Lower leg skin (tissue), 3 donors: ENCODE measurements around the gene ATP5ME.

Experiments
- CTCF ChIP-seq, 3 donors: fragments of 450-650 bp; IDR thresholded peaks; one replicate each; pipeline ENCODE4 v1.5.1; 2016; ENCODE audit warnings: antibody characterized with exemption in 3 of 3, mild to moderate bottlenecking in 3 of 3, moderate library complexity in 2 of 3
- POLR2A ChIP-seq, 2 donors: fragments of 450-650 bp; IDR thresholded peaks; one replicate each; pipeline ENCODE4 v1.6.1; 2016 to 2017; ENCODE audit warnings: antibody characterized with exemption in 2 of 2, mild to moderate bottlenecking in 1 of 2, moderate library complexity in 1 of 2

GRCh38 chr4:626201-627091, 47.6 kb downstream of the ATP5ME start:
- TF ChIP-seq CTCF (IDR thresholded peaks at IDR 0.05) (no peak), POLR2A (IDR thresholded peaks at IDR 0.05) (no peak)
